Prostate gland (tissue), 2 donors: ENCODE data around the gene SURF1.

Source experiments
- CTCF ChIP-seq, 4 experiments: fragments of 200-600 bp in 2 of 4; fragments of 450-650 bp in 2 of 4; sonication (generic) in 2 of 4; IDR thresholded peaks; 1 replicate in 3 of 4; 2 replicates in 1 of 4; pipeline ENCODE4 v1.5.1; 2016 to 2019; ENCODE audit warnings: antibody characterized with exemption in 4 of 4, mild to moderate bottlenecking in 2 of 4, moderate library complexity in 2 of 4
- POLR2A ChIP-seq: fragments of 450-650 bp; IDR thresholded peaks from one replicate; pipeline ENCODE4 v1.6.1; 2016; ENCODE audit warnings: antibody characterized with exemption, mild to moderate bottlenecking
- POLR2AphosphoS5 ChIP-seq: sonication (generic); formaldehyde crosslinking; IDR thresholded peaks from one replicate; pipeline ENCODE4 v1.6.1; 2017; ENCODE audit warnings: antibody characterized with exemption

- TF ChIP-seq CTCF (IDR thresholded peaks at IDR 0.05), result no peak
- TF ChIP-seq POLR2AphosphoS5, result no peak
- TF ChIP-seq POLR2A, result no peak
Observed at GRCh38 chr9:133340256-133340655, 16.0 kb downstream of the SURF1 start.
